ENCODE measurements around the gene SEC11A. TPM values are rescaled to one million over a fixed set of nuclear protein-coding genes. Genes with fewer than 3 reads are reported as not detected.

The SEC11A gene
- total RNA-seq, 1 experiment from 2014 or later: 104 TPM

- H3K27me3 ChIP-seq (replicated peaks; ENCODE audit: insufficient read depth, low read depth, low read length, poor library complexity): no peaks in the 10 kb centered on the region
- peaks cover 16% of the 10 kb centered on the region for H3K36me3 ChIP-seq (ENCODE audit: insufficient read depth, low read length, poor library complexity, severe bottlenecking)
- H3K4me1 ChIP-seq (ENCODE audit: insufficient read depth, low read length, poor library complexity, severe bottlenecking): peaks cover 29% of the 10 kb centered on the region
- intact Hi-C loops (cut with micrococcal nuclease; ENCODE audit: unreplicated experiment): loop anchor here (2.0 kb wide), 1 partner anchor 274 kb away; no protein-coding TSS in a partner anchor
- peak overlapping the region; percentile 73 for H3K27ac ChIP-seq (ENCODE audit: low read depth, low read length, poor library complexity, severe bottlenecking)
- TSS peak; percentile 91 for BruUV-seq (replicated peaks)
- no peak for TF ChIP-seq EZH2 (IDR thresholded peaks at IDR 0.05; ENCODE audit: borderline replicate concordance, low read depth, low read length, poor library complexity, severe bottlenecking)
- TF ChIP-seq CTCF (conservative IDR thresholded peaks at IDR 0.05; ENCODE audit: low read depth, low read length): peak; percentile 85
- ChIA-PET CTCF (interaction anchor here (1.0 to 1.3 kb wide), 2 partner anchors 84 to 273 kb away, joined by 3 to 4 read pairs; no protein-coding TSS in a partner anchor), POLR2A (ENCODE audit: low non-redundant PET) (no interaction called here)
- DNase-seq (ENCODE audit: low spot score): peak; percentile 94
- H3K9me3 ChIP-seq (ENCODE audit: low read depth, low read length, poor library complexity, severe bottlenecking): no peaks in the 10 kb centered on the region
- H3K4me3 ChIP-seq (ENCODE audit: low read depth, low read length, poor library complexity, severe bottlenecking): peak overlapping the region; percentile 67
Observed at GRCh38 chr15:84654689-84655453, 61.1 kb downstream of the SEC11A start.

GRCh38 chr15:84653910-84654688, 61.8 kb downstream of the SEC11A start, which contains the start of gene WDR73:
TSS of gene WDR73 (minus strand) at chr15:84654283. CDS start at chr15:84654274, 9 bp downstream.
- H3K27ac ChIP-seq (ENCODE audit: low read depth, low read length, poor library complexity, severe bottlenecking): peak within 1 kb of the TSS; percentile 73
- peak; percentile 97 for DNase-seq (ENCODE audit: low spot score)
- peaks cover 24% of the 10 kb centered on the region for H3K4me1 ChIP-seq (ENCODE audit: insufficient read depth, low read length, poor library complexity, severe bottlenecking)
- H3K4me3 ChIP-seq (ENCODE audit: low read depth, low read length, poor library complexity, severe bottlenecking): peak within 1 kb of the TSS; percentile 67
- BruUV-seq (replicated peaks): no TSS peak
- peaks cover 19% of the 10 kb centered on the region for H3K36me3 ChIP-seq (ENCODE audit: insufficient read depth, low read length, poor library complexity, severe bottlenecking)
- TF ChIP-seq EZH2 (IDR thresholded peaks at IDR 0.05; ENCODE audit: borderline replicate concordance, low read depth, low read length, poor library complexity, severe bottlenecking) (no peak), CTCF (conservative IDR thresholded peaks at IDR 0.05; ENCODE audit: low read depth, low read length) (no peak)
- ChIA-PET POLR2A (ENCODE audit: low non-redundant PET) (interaction anchor here (0.7 kb wide), 1 partner anchor 23 kb away, joined by 3 read pairs; no protein-coding TSS in a partner anchor), CTCF (interaction anchor here (1.0 to 1.3 kb wide), 2 partner anchors 83 to 274 kb away, joined by 3 to 4 read pairs; no protein-coding TSS in a partner anchor)
- intact Hi-C loops (cut with micrococcal nuclease; ENCODE audit: unreplicated experiment): loop anchor here (2.0 kb wide), 1 partner anchor 275 kb away; no protein-coding TSS in a partner anchor
- H3K9me3 ChIP-seq (ENCODE audit: low read depth, low read length, poor library complexity, severe bottlenecking): no peaks in the 10 kb centered on the region
- H3K27me3 ChIP-seq (replicated peaks; ENCODE audit: insufficient read depth, low read depth, low read length, poor library complexity): no peaks in the 10 kb centered on the region

GRCh38 chr15:84653584-84653909, 62.4 kb downstream of the SEC11A start:
- intact Hi-C loops (cut with micrococcal nuclease; ENCODE audit: unreplicated experiment): no loop called here
- ChIA-PET CTCF (no interaction called here), POLR2A (ENCODE audit: low non-redundant PET) (interaction anchor here (0.5 to 0.7 kb wide), 2 partner anchors 19 to 23 kb away, joined by 3 read pairs; no protein-coding TSS in a partner anchor)
- peak overlapping the region; percentile 73 for H3K27ac ChIP-seq (ENCODE audit: low read depth, low read length, poor library complexity, severe bottlenecking)
- TF ChIP-seq CTCF (conservative IDR thresholded peaks at IDR 0.05; ENCODE audit: low read depth, low read length) (no peak), EZH2 (IDR thresholded peaks at IDR 0.05; ENCODE audit: borderline replicate concordance, low read depth, low read length, poor library complexity, severe bottlenecking) (no peak)
- H3K36me3 ChIP-seq (ENCODE audit: insufficient read depth, low read length, poor library complexity, severe bottlenecking): peaks cover 24% of the 10 kb centered on the region
- H3K9me3 ChIP-seq (ENCODE audit: low read depth, low read length, poor library complexity, severe bottlenecking): no peaks in the 10 kb centered on the region
- peaks cover 18% of the 10 kb centered on the region for H3K4me1 ChIP-seq (ENCODE audit: insufficient read depth, low read length, poor library complexity, severe bottlenecking)
- H3K27me3 ChIP-seq (replicated peaks; ENCODE audit: insufficient read depth, low read depth, low read length, poor library complexity): no peaks in the 10 kb centered on the region
- H3K4me3 ChIP-seq (ENCODE audit: low read depth, low read length, poor library complexity, severe bottlenecking): peak overlapping the region; percentile 67
- TSS peak; percentile 85 for BruUV-seq (replicated peaks)
- DNase-seq (ENCODE audit: low spot score): peak; percentile 25

Measured in A673 (cell line).